ENCODE data around the gene CMTM7. TPM values are rescaled to one million over a fixed set of nuclear protein-coding genes. Genes with fewer than 3 reads are reported as not detected.

Gene CMTM7
- polyA plus RNA-seq, 3 donors: 100 to 148 (median 146) TPM

DNA sequence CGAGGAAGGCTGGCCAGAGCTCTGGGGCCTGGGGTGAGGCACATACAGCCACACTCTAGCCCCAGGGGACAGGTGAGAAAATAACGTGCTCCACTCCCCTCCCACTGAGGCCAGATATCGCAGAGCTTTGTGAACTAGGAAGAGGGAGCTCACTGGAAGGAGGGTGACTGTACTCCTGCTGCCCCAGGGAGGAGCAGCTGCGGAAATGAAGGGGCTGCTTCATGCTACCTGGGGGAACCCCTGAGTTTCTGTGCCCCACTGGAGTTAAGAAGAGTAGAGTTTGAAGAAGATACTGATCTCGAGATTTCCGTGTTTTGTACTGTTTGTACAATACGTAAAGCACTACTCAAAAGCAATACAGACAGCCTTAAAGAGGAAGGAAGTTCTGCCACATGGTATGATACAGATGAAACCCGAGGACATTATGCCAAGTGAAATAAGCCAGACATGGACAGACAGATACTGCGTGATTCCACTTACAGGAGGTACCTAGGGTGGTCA is 66.4 kb downstream of the CMTM7 start:
- intact Hi-C loops (cut with micrococcal nuclease): no loop called here
- no peaks in the 10 kb centered on the region for H3K9me3 ChIP-seq (replicated peaks in 1 of 2; ENCODE audit: control insufficient read depth in 1 of 2, insufficient read depth in 1 of 2, low read length in 2 of 2)
- peak in 2 of 3 donors; percentile 40 to 60 for DNase-seq
- peaks cover 48% of the 10 kb centered on the region for H4K20me1 ChIP-seq (ENCODE audit: insufficient read depth, low read length)
- H3K9ac ChIP-seq (ENCODE audit: insufficient read depth, low read length, poor library complexity, severe bottlenecking): peak overlapping the region; percentile 71
- Mint-ChIP-seq H3K4me3 (peak overlapping the region; percentile 77 to 85), H3K9me3 (no peaks in the 10 kb centered on the region), H3K36me3 (peaks cover 43 to 46% of the 10 kb centered on the region in 2 donors), H3K27me3 (ENCODE audit: low read depth in 3 of 3) (no peaks in the 10 kb centered on the region), H3K27ac (peak overlapping the region; percentile 85 to 98 (median 96)), H3K4me1 (peaks cover 26% of the 10 kb centered on the region)
- WGBS (ENCODE audit: insufficient coverage): 0% methylated on average over 3 of the region's 9 CpGs
- peak overlapping the region; percentile 64 for H3K4me2 ChIP-seq (replicated peaks; ENCODE audit: extremely low read depth, low read length, poor library complexity, severe bottlenecking)
- H3K4me3 ChIP-seq (replicated peaks in 1 of 3; ENCODE audit: low read depth in 2 of 3, low read length in 3 of 3): peak overlapping the region in 1 of 3 experiments; percentile 62
- H3K4me1 ChIP-seq (ENCODE audit: control insufficient read depth in 1 of 2, insufficient read depth in 2 of 2, low read length in 2 of 2): peaks cover 23 to 26% of the 10 kb centered on the region in 2 donors
- H2AFZ ChIP-seq (ENCODE audit: insufficient read depth, low read depth, low read length, poor library complexity, severe bottlenecking): peak overlapping the region; percentile 74
- H3K79me2 ChIP-seq (ENCODE audit: insufficient read depth, low read length): peaks cover 7% of the 10 kb centered on the region
- no peaks in the 10 kb centered on the region for H3K27me3 ChIP-seq (ENCODE audit: control insufficient read depth in 2 of 2, insufficient read depth in 2 of 2, low read length in 2 of 2)
- H3K27ac ChIP-seq (ENCODE audit: low read depth in 1 of 2, low read length in 2 of 2): peak overlapping the region; percentile 77 to 91
- TF ChIP-seq, protein P1, sequence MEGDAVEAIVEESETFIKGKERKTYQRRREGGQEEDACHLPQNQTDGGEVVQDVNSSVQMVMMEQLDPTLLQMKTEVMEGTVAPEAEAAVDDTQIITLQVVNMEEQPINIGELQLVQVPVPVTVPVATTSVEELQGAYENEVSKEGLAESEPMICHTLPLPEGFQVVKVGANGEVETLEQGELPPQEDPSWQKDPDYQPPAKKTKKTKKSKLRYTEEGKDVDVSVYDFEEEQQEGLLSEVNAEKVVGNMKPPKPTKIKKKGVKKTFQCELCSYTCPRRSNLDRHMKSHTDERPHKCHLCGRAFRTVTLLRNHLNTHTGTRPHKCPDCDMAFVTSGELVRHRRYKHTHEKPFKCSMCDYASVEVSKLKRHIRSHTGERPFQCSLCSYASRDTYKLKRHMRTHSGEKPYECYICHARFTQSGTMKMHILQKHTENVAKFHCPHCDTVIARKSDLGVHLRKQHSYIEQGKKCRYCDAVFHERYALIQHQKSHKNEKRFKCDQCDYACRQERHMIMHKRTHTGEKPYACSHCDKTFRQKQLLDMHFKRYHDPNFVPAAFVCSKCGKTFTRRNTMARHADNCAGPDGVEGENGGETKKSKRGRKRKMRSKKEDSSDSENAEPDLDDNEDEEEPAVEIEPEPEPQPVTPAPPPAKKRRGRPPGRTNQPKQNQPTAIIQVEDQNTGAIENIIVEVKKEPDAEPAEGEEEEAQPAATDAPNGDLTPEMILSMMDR (IDR thresholded peaks at IDR 0.05): no peak
- H3K36me3 ChIP-seq (replicated peaks in 1 of 2; ENCODE audit: control insufficient read depth in 1 of 2, insufficient read depth in 2 of 2, low read length in 2 of 2): peaks cover 26 to 47% of the 10 kb centered on the region in 2 donors

DNA sequence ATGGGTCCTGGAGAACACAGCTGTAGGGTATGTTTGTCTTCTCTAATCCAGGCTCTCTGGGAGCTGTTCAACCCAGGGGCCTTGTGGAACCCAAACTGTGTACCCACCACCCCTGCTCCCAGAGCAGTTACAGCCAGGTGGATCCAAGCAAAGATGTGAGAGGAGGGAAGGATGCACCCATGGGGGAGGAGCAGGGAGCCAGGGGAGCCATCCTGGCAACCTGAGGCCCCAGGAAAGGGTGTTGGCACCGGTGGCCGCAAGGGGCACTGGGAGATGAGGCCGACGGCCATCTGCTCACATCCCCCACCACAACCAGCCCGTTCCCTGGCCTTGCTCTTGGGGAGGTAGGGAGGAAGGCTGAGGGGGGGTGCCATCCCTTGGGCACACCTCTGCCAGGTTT is 67.8 kb downstream of the CMTM7 start:
- Histone ChIP-seq H3K27ac (ENCODE audit: low read depth in 1 of 2, low read length in 2 of 2) (no peak overlapping the region), H3K4me2 (replicated peaks; ENCODE audit: extremely low read depth, low read length, poor library complexity, severe bottlenecking) (no peak overlapping the region), H3K4me1 (ENCODE audit: control insufficient read depth in 1 of 2, insufficient read depth in 2 of 2, low read length in 2 of 2) (peaks cover 23 to 26% of the 10 kb centered on the region in 2 donors), H3K79me2 (ENCODE audit: insufficient read depth, low read length) (peaks cover 7% of the 10 kb centered on the region), H4K20me1 (ENCODE audit: insufficient read depth, low read length) (peaks cover 36% of the 10 kb centered on the region), H3K36me3 (replicated peaks in 1 of 2; ENCODE audit: control insufficient read depth in 1 of 2, insufficient read depth in 2 of 2, low read length in 2 of 2) (peaks cover 13 to 33% of the 10 kb centered on the region in 2 donors), H2AFZ (ENCODE audit: insufficient read depth, low read depth, low read length, poor library complexity, severe bottlenecking) (no peak overlapping the region), H3K27me3 (ENCODE audit: control insufficient read depth in 2 of 2, insufficient read depth in 2 of 2, low read length in 2 of 2) (no peaks in the 10 kb centered on the region), H3K9me3 (replicated peaks in 1 of 2; ENCODE audit: control insufficient read depth in 1 of 2, insufficient read depth in 1 of 2, low read length in 2 of 2) (no peaks in the 10 kb centered on the region), H3K9ac (ENCODE audit: insufficient read depth, low read length, poor library complexity, severe bottlenecking) (no peak overlapping the region), H3K4me3 (replicated peaks in 1 of 3; ENCODE audit: low read depth in 2 of 3, low read length in 3 of 3) (no peak overlapping the region)
- H3K27ac Mint-ChIP-seq: no peak overlapping the region
- DNase-seq: no peak
- H3K27me3 Mint-ChIP-seq (ENCODE audit: low read depth in 3 of 3): no peaks in the 10 kb centered on the region
- no peaks in the 10 kb centered on the region for H3K9me3 Mint-ChIP-seq
- H3K4me3 Mint-ChIP-seq: no peak overlapping the region
- TF ChIP-seq, protein P1 (IDR thresholded peaks at IDR 0.05): no peak
- peaks cover 30 to 32% of the 10 kb centered on the region in 2 donors for H3K36me3 Mint-ChIP-seq
- WGBS (ENCODE audit: insufficient coverage): no CpG with 5 or more reads among the region's 5 CpGs
- H3K4me1 Mint-ChIP-seq: peaks cover 26% of the 10 kb centered on the region
- intact Hi-C loops (cut with micrococcal nuclease): no loop called here
